HG03097 (cell line): Measurements from ENCODE around the gene PDCL3.

Experiments
- ATAC-seq: cut with Tn5 transposase; IDR thresholded peaks from one replicate; pipeline ENCODE4 v1.9.1; 2021; ENCODE audit not compliant: unreplicated experiment, low FRiP score

Gene PDCL3

GRCh38 chr2:100556746-100557145 is 6.0 kb upstream of the PDCL3 start:
- no peak for ATAC-seq

- no peak for ATAC-seq
These were observed 2.5 kb upstream of the PDCL3 start for GRCh38 chr2:100560216-100560830.

- ATAC-seq = no peak
These were observed 1.6 kb upstream of the PDCL3 start for GRCh38 chr2:100561191-100561590.

GRCh38 chr2:100563407-100564247 is 834 bp downstream of the PDCL3 start:
- ATAC-seq = peak; percentile 9

GRCh38 chr2:100568989-100569388 is 6.2 kb downstream of the PDCL3 start:
- ATAC-seq = no peak

- no peak for ATAC-seq
These were observed 8.9 kb downstream of the PDCL3 start for GRCh38 chr2:100571668-100572067.

GRCh38 chr2:100577777-100578176 is 15.0 kb downstream of the PDCL3 start:
- no peak for ATAC-seq

- ATAC-seq = peak; percentile 70
These were observed 17.8 kb downstream of the PDCL3 start for GRCh38 chr2:100580367-100581276.

- ATAC-seq = no peak
These were observed 18.5 kb downstream of the PDCL3 start for GRCh38 chr2:100581277-100581612.

- ATAC-seq = no peak
These were observed 22.0 kb downstream of the PDCL3 start for GRCh38 chr2:100584816-100585215.

- ATAC-seq = no peak
These were observed 25.4 kb downstream of the PDCL3 start for GRCh38 chr2:100588071-100588786.

- ATAC-seq = no peak
These were observed 26.7 kb downstream of the PDCL3 start for GRCh38 chr2:100589527-100589926.

- no peak for ATAC-seq
These were observed 29.4 kb downstream of the PDCL3 start for GRCh38 chr2:100592226-100592625.

- no peak for ATAC-seq
These were observed 33.7 kb downstream of the PDCL3 start for GRCh38 chr2:100596465-100596864.

- ATAC-seq = no peak
These were observed 36.8 kb downstream of the PDCL3 start for GRCh38 chr2:100599566-100599965.

GRCh38 chr2:100601661-100602060 is 38.9 kb downstream of the PDCL3 start:
- no peak for ATAC-seq

- no peak for ATAC-seq
These were observed 40.6 kb downstream of the PDCL3 start for GRCh38 chr2:100603414-100603813.

- no peak for ATAC-seq
These were observed 41.3 kb downstream of the PDCL3 start for GRCh38 chr2:100603948-100604633.

- no peak for ATAC-seq
These were observed 43.5 kb downstream of the PDCL3 start for GRCh38 chr2:100606332-100606725.

- ATAC-seq = no peak
These were observed 44.0 kb downstream of the PDCL3 start for GRCh38 chr2:100606726-100607343.
